GM15510 (cell line): ENCODE data around the gene STYXL1.

Experiments used
- POLR2A ChIP-seq: IDR thresholded peaks from 3 replicates; pipeline ENCODE4 v1.6.1; 2011; ENCODE audit warnings: borderline replicate concordance; ENCODE audit not compliant: insufficient read length; ENCODE audit errors: extremely low read depth

The STYXL1 gene

GRCh38 chr7:76002822-76003221 is 45.0 kb downstream of the STYXL1 start:
- no peak for TF ChIP-seq POLR2A

DNA sequence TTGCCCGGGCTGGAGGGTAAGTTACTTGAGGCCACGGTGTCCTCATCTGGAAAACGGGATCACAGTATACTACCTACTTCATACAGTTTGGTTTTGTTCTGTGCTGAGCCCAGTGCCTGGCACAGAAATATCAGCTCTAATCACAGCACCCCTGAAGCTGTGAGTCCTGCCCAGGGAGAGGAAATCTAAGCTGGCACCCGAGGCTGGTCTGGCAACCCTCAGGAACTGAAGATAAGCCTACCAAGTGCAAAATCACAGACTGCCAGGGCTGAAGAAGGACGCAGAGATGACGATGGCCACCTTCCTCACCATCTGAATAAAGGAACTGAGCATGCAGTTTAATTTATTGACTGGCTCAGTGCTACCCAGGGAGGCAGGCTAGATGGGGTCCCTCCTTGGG is 45.7 kb downstream of the STYXL1 start:
- no peak for TF ChIP-seq POLR2A

- no peak for TF ChIP-seq POLR2A
Measured at GRCh38 chr7:76000566-76000965, 47.2 kb downstream of the STYXL1 start.

GRCh38 chr7:75998038-75998437 is 49.8 kb downstream of the STYXL1 start:
- TF ChIP-seq POLR2A: no peak

- TF ChIP-seq POLR2A: no peak
Measured at GRCh38 chr7:75996476-75996875, 51.3 kb downstream of the STYXL1 start.

DNA sequence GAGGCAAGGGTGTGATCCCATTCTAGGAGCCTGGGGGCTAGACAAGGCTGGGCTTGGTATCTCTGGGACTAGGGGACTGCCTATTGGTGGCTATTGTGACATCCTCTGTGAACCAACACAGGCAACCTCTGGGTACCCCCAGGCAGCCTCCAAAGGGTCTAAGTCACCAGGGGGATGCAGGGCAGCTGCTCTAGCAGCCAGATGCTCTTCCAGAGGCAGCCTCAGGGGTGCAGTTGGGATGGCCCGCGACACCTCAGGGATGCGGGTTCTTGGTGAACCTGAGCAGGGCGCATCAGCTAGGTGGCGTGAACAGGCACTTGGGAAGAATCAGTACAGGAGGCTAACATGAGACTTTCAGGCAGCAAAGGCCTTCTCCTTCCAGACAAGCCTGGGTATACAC is 51.8 kb downstream of the STYXL1 start:
- no peak for TF ChIP-seq POLR2A

GRCh38 chr7:75995052-75995471 is 52.7 kb downstream of the STYXL1 start:
- TF ChIP-seq POLR2A: no peak

GRCh38 chr7:75994388-75995051 is 53.3 kb downstream of the STYXL1 start, which contains the start of gene TMEM120A:
TMEM120A (minus strand) TSS chr7:75994595; CDS start chr7:75994570, 25 bp downstream.
- peak; percentile 53 for TF ChIP-seq POLR2A

DNA sequence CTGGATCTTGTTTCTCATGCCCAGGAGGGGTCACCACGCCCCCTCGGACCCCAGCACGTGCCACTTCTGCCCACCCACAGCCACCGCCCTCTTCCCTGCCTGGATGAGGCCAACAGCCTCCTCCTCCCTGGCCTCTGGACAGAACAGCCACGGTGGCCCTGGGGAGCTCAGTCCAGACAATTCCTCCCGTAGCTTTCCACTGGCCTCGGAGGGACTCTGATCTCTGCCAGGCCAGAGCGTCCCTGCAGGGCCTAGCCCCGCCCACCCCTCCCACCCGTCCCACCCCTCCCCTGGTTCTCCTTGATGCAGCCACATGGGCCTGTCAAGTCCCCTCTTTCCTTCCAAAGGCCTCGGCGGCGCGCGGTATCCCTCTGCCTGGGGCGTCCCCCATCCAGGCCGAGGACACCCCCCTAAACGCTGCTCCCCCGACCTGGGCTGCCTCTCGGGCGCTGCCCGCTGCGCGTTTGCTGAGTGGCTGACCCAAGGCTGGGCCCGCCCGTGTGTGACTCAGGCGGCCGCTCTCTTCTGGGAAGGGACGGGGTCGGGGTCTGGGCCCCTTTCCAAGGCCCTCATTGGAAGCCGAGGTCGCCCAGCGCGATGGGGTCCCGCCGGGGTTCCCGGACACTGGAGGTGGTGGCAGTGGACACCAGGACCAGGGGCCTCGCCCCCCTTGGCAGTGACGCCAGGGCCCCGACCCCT is 54.0 kb downstream of the STYXL1 start:
- no peak for TF ChIP-seq POLR2A

GRCh38 chr7:75992083-75992755 is 55.6 kb downstream of the STYXL1 start:
- TF ChIP-seq POLR2A: no peak

- no peak for TF ChIP-seq POLR2A
Measured at GRCh38 chr7:75991531-75992082, 56.2 kb downstream of the STYXL1 start.

- no peak for TF ChIP-seq POLR2A
Measured at GRCh38 chr7:75989500-75990388, 58.1 kb downstream of the STYXL1 start.

- no peak for TF ChIP-seq POLR2A
Measured at GRCh38 chr7:75988568-75989499, 59.0 kb downstream of the STYXL1 start.

- no peak for TF ChIP-seq POLR2A
Measured at GRCh38 chr7:75987805-75988567, 59.8 kb downstream of the STYXL1 start.
